MM.1S (cell line): ENCODE data around the gene SPTBN1.

Source experiments
- DNase-seq: peaks from one replicate; pipeline ENCODE4 v3.0.0-alpha.2; 2015
- H2AFZ ChIP-seq: fragments of 300-600 bp; sonication (generic); 2 replicates; pipeline ENCODE4 v1.6.0; 2016; ENCODE audit warnings: antibody characterized with exemption, low read length
- H3F3A ChIP-seq: fragments of 300-600 bp; sonication (generic); 2 replicates; pipeline ENCODE4 v1.6.1; 2016; ENCODE audit warnings: mild to moderate bottlenecking, antibody characterized with exemption, low read length, moderate library complexity, mixed read lengths; ENCODE audit not compliant: insufficient read depth
- H3K27ac ChIP-seq: fragments of 300-600 bp; sonication (generic); 2 replicates; pipeline ENCODE4 v1.5.1; 2016; ENCODE audit warnings: mild to moderate bottlenecking, low read length
- H3K27me3 ChIP-seq: fragments of 300-600 bp; sonication (generic); replicated peaks from 2 replicates; pipeline ENCODE4 v1.6.0; 2016; ENCODE audit warnings: low read length; ENCODE audit not compliant: insufficient read depth
- H3K36me3 ChIP-seq: fragments of 300-600 bp; sonication (generic); replicated peaks from 2 replicates; pipeline ENCODE4 v1.6.1; 2016; ENCODE audit warnings: mild to moderate bottlenecking, low read length, mixed read lengths; ENCODE audit not compliant: insufficient read depth
- H3K4me1 ChIP-seq: fragments of 300-600 bp; sonication (generic); 2 replicates; pipeline ENCODE4 v1.6.1; 2016; ENCODE audit warnings: low read length, mixed read lengths
- H3K4me2 ChIP-seq: fragments of 300-600 bp; sonication (generic); 2 replicates; pipeline ENCODE4 v1.6.0; 2016; ENCODE audit warnings: low read depth, low read length
- H3K4me3 ChIP-seq: fragments of 300-600 bp; sonication (generic); 2 replicates; pipeline ENCODE4 v1.5.1; 2016; ENCODE audit warnings: low read length, mixed read lengths
- H3K79me2 ChIP-seq: fragments of 300-600 bp; sonication (generic); 2 replicates; pipeline ENCODE4 v1.6.1; 2016; ENCODE audit warnings: mixed run types, low read length, mixed read lengths
- H3K9ac ChIP-seq: fragments of 300-600 bp; sonication (generic); 2 replicates; pipeline ENCODE4 v1.6.1; 2016; ENCODE audit warnings: low read length, mixed read lengths
- H3K9me2 ChIP-seq: fragments of 300-600 bp; sonication (generic); replicated peaks from 2 replicates; pipeline ENCODE4 v1.6.1; 2016; ENCODE audit warnings: mild to moderate bottlenecking, low read length, mixed read lengths; ENCODE audit not compliant: insufficient read depth
- H3K9me3 ChIP-seq: fragments of 300-600 bp; sonication (generic); replicated peaks from 2 replicates; pipeline ENCODE4 v1.6.1; 2016; ENCODE audit warnings: mild to moderate bottlenecking, low read length, mixed read lengths; ENCODE audit not compliant: insufficient read depth
- H4K20me1 ChIP-seq: fragments of 300-600 bp; sonication (generic); 2 replicates; pipeline ENCODE4 v1.6.1; 2016; ENCODE audit warnings: mild to moderate bottlenecking, low read length, moderate library complexity, mixed read lengths; ENCODE audit not compliant: insufficient read depth
- CTCF ChIP-seq: fragments of 300-600 bp; sonication (generic); IDR thresholded peaks from 2 replicates; pipeline ENCODE4 v1.5.1; 2016; ENCODE audit warnings: antibody characterized with exemption, low read length, mixed read lengths
- EZH2 ChIP-seq: fragments of 300-600 bp; sonication (generic); optimal IDR thresholded peaks from 2 replicates; pipeline ENCODE3; 2017; ENCODE audit warnings: low read depth, mild to moderate bottlenecking, antibody characterized with exemption, low read length, mixed read lengths
- EZH2phosphoT487 ChIP-seq: fragments of 300-600 bp; sonication (generic); IDR thresholded peaks from 2 replicates; pipeline ENCODE4 v1.6.1; 2018; ENCODE audit warnings: antibody characterized with exemption, low read length

SPTBN1 gene

DNA sequence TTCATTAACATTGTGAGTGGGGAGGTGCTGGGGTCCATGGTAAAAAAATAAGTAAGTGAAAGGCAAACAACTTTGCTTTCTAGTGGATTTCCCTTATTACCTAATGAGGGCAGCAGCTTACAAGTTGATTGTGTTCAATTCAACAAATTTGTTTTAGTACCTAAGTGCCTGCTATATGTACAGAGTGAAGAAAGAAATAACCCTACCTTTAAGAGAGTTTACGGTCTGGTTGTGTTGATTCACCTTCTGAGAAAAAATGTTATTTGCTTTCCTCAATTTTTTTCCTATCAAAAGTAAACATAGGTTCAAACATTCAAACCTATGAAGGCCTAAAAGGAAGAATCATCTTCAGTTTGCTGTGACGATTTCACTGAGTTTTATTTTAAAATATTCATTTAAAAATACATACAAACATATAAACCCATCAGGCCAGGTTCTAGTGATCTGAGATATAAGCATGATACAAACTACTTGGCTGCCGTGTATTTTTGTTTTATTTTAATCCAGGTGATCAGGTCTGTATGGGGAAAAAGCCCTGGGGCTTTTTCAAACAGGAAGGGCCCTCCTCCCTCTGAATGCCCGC is 1.5 kb upstream of the SPTBN1 start:
- no peaks in the 10 kb centered on the region for H3K27me3 ChIP-seq

GRCh38 chr2:54455131-54455562 is 980 bp upstream of the SPTBN1 start:
- no peaks in the 10 kb centered on the region for H3K9me3 ChIP-seq
- DNase-seq: no peak
- H3K9ac ChIP-seq: peak overlapping the region; percentile 27; the same call in 1 of the 2 replicates
- peak overlapping the region; percentile 94 for H2AFZ ChIP-seq
- peaks cover 13% of the 10 kb centered on the region for H3F3A ChIP-seq
- TF ChIP-seq EZH2: no peak
- TF ChIP-seq EZH2phosphoT487: no peak
- TF ChIP-seq CTCF: no peak
- peak overlapping the region; percentile 97 for H3K4me2 ChIP-seq
- H3K9me2 ChIP-seq: no peaks in the 10 kb centered on the region
- H3K4me3 ChIP-seq: peak overlapping the region; percentile 82
- no peaks in the 10 kb centered on the region for H4K20me1 ChIP-seq
- peaks cover 11% of the 10 kb centered on the region; the same call in 1 of the 2 replicates for H3K4me1 ChIP-seq
- H3K79me2 ChIP-seq: peaks cover 19% of the 10 kb centered on the region
- no peaks in the 10 kb centered on the region for H3K36me3 ChIP-seq
- H3K27ac ChIP-seq: peak overlapping the region; percentile 8; the same call in 1 of the 2 replicates
- no peaks in the 10 kb centered on the region for H3K27me3 ChIP-seq

More for the DNA sequence above, 1.5 kb upstream of the SPTBN1 start:
- no peak overlapping the region for H3K9ac ChIP-seq
- peaks cover 14% of the 10 kb centered on the region for H3K79me2 ChIP-seq
- H3K4me2 ChIP-seq: peak overlapping the region; percentile 97
- peak overlapping the region; percentile 82 for H3K4me3 ChIP-seq
- no peaks in the 10 kb centered on the region for H3K9me2 ChIP-seq
- TF ChIP-seq CTCF: no peak
- no peak for TF ChIP-seq EZH2phosphoT487
- TF ChIP-seq EZH2: no peak
- H2AFZ ChIP-seq: peak overlapping the region; percentile 94
- no peak overlapping the region; the same call in 1 of the 2 replicates for H3K27ac ChIP-seq
- DNase-seq: peak; percentile 51
- H3K4me1 ChIP-seq: peaks cover 11% of the 10 kb centered on the region; the same call in 1 of the 2 replicates
- H3F3A ChIP-seq: peaks cover 13% of the 10 kb centered on the region
- H3K36me3 ChIP-seq: no peaks in the 10 kb centered on the region
- no peaks in the 10 kb centered on the region for H3K9me3 ChIP-seq
- no peaks in the 10 kb centered on the region for H4K20me1 ChIP-seq

DNA sequence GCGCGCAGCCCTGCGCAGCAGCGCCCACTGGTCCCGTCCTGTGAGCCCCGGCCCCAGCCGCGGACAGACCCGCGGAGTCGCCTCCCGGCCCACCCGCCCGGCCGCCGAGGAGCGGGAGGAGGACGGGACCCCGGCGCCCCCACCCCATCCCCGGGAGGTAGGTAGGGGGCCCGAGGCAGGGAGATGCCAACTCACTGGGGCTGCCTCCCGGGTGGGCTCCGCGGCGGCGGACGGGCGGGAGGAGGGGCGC is 160 bp downstream of the SPTBN1 start:
- no peak overlapping the region for H3K4me2 ChIP-seq
- H4K20me1 ChIP-seq: no peaks in the 10 kb centered on the region
- peaks cover 11% of the 10 kb centered on the region; the same call in 1 of the 2 replicates for H3K4me1 ChIP-seq
- H3K4me3 ChIP-seq: peak overlapping the region; percentile 82; the same call in 1 of the 2 replicates
- peaks cover 13% of the 10 kb centered on the region for H3F3A ChIP-seq
- no peaks in the 10 kb centered on the region for H3K9me2 ChIP-seq
- no peak overlapping the region for H2AFZ ChIP-seq
- DNase-seq: no peak
- H3K27ac ChIP-seq: no peak overlapping the region
- no peaks in the 10 kb centered on the region for H3K36me3 ChIP-seq
- TF ChIP-seq CTCF (no peak), EZH2 (no peak), EZH2phosphoT487 (no peak)
- peaks cover 19% of the 10 kb centered on the region for H3K79me2 ChIP-seq
- H3K27me3 ChIP-seq: no peaks in the 10 kb centered on the region
- H3K9ac ChIP-seq: no peak overlapping the region
- H3K9me3 ChIP-seq: no peaks in the 10 kb centered on the region
